Aorta (tissue), 5 donors: ENCODE data around the gene NFIC. TPM values are rescaled to one million over a fixed set of nuclear protein-coding genes. Genes with fewer than 3 reads are reported as not detected.

Experiments used
- ATAC-seq: fragments of 200-7000 bp; cut with Tn5 transposase; one replicate; pipeline ENCODE4 v1.9.1; 2022; ENCODE audit warnings: moderate library complexity; ENCODE audit not compliant: low FRiP score
- DNase-seq, 2 donors: peaks; one replicate each; pipeline ENCODE4 v3.0.0-alpha.2; 2020
- H3K27ac ChIP-seq, 2 donors: one replicate each; pipeline ENCODE4 v1.5.1; 2013; ENCODE audit warnings: low read length in 2 of 2, mild to moderate bottlenecking in 2 of 2, moderate library complexity in 2 of 2, control low read depth in 1 of 2, inconsistent platforms in 1 of 2, low read depth in 1 of 2
- H3K27me3 ChIP-seq, 2 donors: one replicate each; pipeline ENCODE4 v1.6.1; 2013; ENCODE audit warnings: control low read depth in 1 of 2, low read length in 1 of 2, mild to moderate bottlenecking in 1 of 2, moderate library complexity in 1 of 2; ENCODE audit not compliant: insufficient read depth in 2 of 2, control insufficient read depth in 1 of 2
- H3K36me3 ChIP-seq, 2 donors: one replicate each; pipeline ENCODE4 v1.6.1; 2013; ENCODE audit warnings: control low read depth in 1 of 2, low read length in 1 of 2, mild to moderate bottlenecking in 1 of 2; ENCODE audit not compliant: insufficient read depth in 2 of 2, control insufficient read depth in 1 of 2
- H3K4me1 ChIP-seq, 2 donors: one replicate each; pipeline ENCODE4 v1.6.1; 2013; ENCODE audit warnings: low read length in 2 of 2, control low read depth in 1 of 2, mild to moderate bottlenecking in 1 of 2, moderate library complexity in 1 of 2; ENCODE audit not compliant: insufficient read depth in 2 of 2, control insufficient read depth in 1 of 2
- H3K4me3 ChIP-seq, 2 donors: one replicate each; pipeline ENCODE4 v1.5.1; 2013; ENCODE audit warnings: low read length in 2 of 2, control low read depth in 1 of 2, mild to moderate bottlenecking in 1 of 2
- H3K9me3 ChIP-seq: one replicate; pipeline ENCODE4 v1.6.1; 2013; ENCODE audit warnings: mild to moderate bottlenecking, low read length; ENCODE audit not compliant: control insufficient read depth
- WGBS, 2 donors: extraction: QIAGEN DNeasy Blood & Tissue Kit; methylation state at CpG; one replicate each; pipeline ENCODE4 v1.1.7; 2013; 5-methylcytosine and 5-hydroxymethylcytosine counted together
- intact Hi-C, 2 donors: fragments of 100-400 bp; cut with DNase I; formaldehyde crosslinking; loops; one replicate each; pipeline versions ENCODE4 v1.14.2 to v1.15.0; 2022
- polyA plus RNA-seq, 2 donors: library from polyadenylated mRNA; stranded (reverse); fragments of 200-250 nt; gene quantifications; one replicate each; pipeline ENCODE4 v1.2.3, GENCODE V29; 2013
- total RNA-seq, 2 donors: library from RNA; stranded (reverse); fragmentation: NEBNext Ultra II Directional; extraction: Animal tissue kit (Norgen Biotek cat#: 25700); gene quantifications; one replicate each; pipeline ENCODE4 v1.2.1, GENCODE V29; 2021
- donor health status: healthy with polysubstance abuse.
- donor health status: Bipolar disorder and iron deficiency.
- donor health status: DM: no; HTN: no; CAD: no.
- donor health status: DM: no; HTN: no; CAD: no.
- donor health status: DM: yes; HTN: yes; CAD: no.

Gene NFIC
- total and polyA plus RNA-seq, 4 donors = 37.5 to 188 (median 106) TPM

- H3K4me3 ChIP-seq = no peak overlapping the region
- no peak overlapping the region for H3K27ac ChIP-seq
- no peaks in the 10 kb centered on the region for H3K4me1 ChIP-seq
- no peaks in the 10 kb centered on the region for H3K36me3 ChIP-seq
- DNase-seq = no peak
- no peaks in the 10 kb centered on the region for H3K9me3 ChIP-seq
- no peak for ATAC-seq
- no peaks in the 10 kb centered on the region for H3K27me3 ChIP-seq
- WGBS, 2 donors = 58 to 59% methylated on average over 38 of the region's 38 CpGs
- intact Hi-C loops = no loop called here
Measured at GRCh38 chr19:3481241-3482090, 115.1 kb downstream of the NFIC start.

DNA sequence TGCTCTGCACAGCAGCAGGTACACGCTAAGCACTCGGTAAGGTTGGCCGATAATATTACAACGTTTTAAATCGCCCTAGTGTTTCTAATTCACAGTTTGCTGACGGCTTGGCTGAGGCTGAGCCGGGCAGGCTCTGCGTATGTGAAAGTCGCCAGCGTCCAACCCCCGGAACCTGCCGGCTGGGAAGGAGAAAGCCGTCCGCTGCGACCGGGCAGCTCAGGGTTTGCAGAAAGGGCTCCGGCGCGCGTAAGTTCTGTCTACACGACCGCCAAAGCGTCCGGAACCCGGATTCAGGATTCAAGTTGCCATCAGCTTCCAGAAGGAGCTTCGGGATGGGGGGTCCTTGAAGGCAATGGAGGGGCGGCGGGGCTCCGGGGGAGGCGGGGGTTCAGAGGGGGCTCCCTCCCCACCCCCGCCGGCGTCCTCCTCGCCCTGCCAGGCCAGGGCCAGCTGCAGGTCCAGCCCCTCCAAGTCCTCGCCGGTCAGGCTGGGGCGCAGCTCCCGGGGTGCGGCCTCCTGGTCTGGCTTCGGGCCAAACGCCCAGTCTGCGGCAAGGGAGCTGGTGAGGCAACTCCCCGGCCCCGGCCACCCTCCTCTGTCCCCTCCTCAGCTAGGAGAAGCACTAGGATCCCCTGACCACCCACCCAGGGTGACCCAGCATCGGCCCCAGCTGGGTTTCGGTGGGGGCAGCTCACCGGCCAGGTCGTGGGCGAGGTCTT lies 116.3 kb downstream of the NFIC start:
- Histone ChIP-seq H3K36me3 (no peaks in the 10 kb centered on the region), H3K27ac (no peak overlapping the region), H3K9me3 (no peaks in the 10 kb centered on the region), H3K4me3 (no peak overlapping the region), H3K27me3 (no peaks in the 10 kb centered on the region), H3K4me1 (no peaks in the 10 kb centered on the region)
- intact Hi-C loops = no loop called here
- 64 to 65% methylated on average over 41 to 49 of the region's 49 CpGs for WGBS, 2 donors
- DNase-seq = no peak
- ATAC-seq = no peak

- no peak for ATAC-seq
- no peak within 1 kb of the TSS for H3K27ac ChIP-seq
- intact Hi-C loops = no loop called here
- 71 to 73% methylated on average over 23 to 33 of the region's 33 CpGs for WGBS, 2 donors
- no peak within 1 kb of the TSS for H3K4me3 ChIP-seq
- H3K4me1 ChIP-seq = no peaks in the 10 kb centered on the region
- DNase-seq = no peak
- no peaks in the 10 kb centered on the region for H3K9me3 ChIP-seq
- H3K36me3 ChIP-seq = no peaks in the 10 kb centered on the region
- no peaks in the 10 kb centered on the region for H3K27me3 ChIP-seq
Measured at GRCh38 chr19:3483226-3483628, 116.8 kb downstream of the NFIC start, which contains the start of gene SMIM44. Gene SMIM44, minus strand, starts transcription at chr19:3483441. Its CDS starts 38 bp downstream, at chr19:3483403.

DNA sequence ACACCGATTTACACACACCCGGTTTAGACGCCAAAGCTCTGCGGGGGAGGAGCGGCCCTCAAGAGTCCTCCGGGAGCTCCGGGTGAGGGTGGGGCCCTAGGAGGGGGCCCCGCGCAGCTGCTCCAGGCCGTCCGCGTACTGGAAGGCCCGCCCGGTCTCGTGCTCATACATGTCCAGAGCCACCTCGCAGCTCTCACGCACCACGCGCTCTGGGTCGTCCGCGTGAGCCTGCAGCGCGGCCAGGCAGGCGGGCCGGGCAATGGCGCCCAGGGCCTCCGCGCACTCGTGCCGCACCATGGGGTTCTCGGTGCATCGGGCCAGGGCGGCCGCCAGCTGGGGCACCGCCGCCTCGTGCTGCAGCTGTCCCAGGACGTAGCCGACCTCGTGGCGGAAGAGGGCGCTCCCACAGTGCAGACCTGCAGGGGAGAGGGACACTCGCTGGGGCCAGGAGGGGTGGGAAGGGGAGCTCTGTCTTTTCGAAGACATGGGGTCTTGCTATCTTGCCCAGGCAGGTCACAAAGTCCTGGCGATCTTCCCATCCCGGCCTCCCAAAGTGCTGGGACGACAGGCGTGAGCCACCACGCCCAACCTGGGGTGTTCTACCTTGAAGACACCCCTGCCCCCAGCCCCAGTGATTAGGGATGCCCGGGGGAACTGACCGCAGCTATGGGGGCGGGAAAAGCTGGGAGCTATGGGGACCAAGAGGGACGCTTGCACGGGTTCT lies 125.2 kb downstream of the NFIC start:
- WGBS, 2 donors = 95% methylated on average over 55 of the region's 55 CpGs
- Histone ChIP-seq H3K4me1 (no peaks in the 10 kb centered on the region), H3K4me3 (no peak overlapping the region), H3K27me3 (no peaks in the 10 kb centered on the region), H3K9me3 (no peaks in the 10 kb centered on the region), H3K27ac (no peak overlapping the region), H3K36me3 (no peaks in the 10 kb centered on the region)
- intact Hi-C loops = no loop called here
- DNase-seq (no peak), ATAC-seq (no peak)

DNA sequence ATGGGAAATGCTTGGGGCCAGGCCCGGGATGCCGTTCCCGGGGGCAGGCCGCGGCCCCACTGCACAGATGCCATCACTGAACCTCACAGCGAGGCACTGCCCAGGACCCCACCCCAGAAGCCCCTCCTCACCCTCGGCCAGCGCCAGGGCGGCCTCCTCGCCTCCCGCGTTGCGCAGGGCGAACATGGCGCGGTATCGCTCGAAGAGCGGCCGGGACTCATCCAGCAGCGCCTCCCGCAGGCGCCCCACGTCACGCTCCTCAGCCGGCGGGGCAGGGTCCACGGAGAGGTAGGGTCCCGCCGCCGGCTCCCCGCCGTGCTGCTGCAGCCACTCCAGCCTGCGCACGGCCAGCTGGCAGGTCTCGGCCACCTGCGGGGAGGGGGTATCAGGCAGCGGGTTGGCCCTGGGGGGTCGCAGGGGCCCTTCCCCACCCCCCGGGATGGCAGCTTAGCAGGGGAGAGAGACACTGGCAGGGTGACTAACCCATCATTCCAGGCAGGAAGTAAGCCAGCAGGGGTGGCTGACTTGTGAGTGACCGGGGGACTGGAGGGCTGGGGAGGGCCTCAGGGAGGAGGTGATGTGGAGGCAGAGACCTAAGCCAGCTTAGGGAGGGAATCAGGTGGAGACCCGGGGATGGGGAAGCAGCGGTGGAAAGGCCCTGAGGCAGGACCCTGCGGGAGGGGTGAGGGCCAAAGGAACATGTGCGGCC lies 125.9 kb downstream of the NFIC start:
- Histone ChIP-seq H3K27ac (no peak overlapping the region), H3K36me3 (no peaks in the 10 kb centered on the region), H3K27me3 (no peaks in the 10 kb centered on the region), H3K9me3 (no peaks in the 10 kb centered on the region), H3K4me1 (no peaks in the 10 kb centered on the region), H3K4me3 (no peak overlapping the region)
- ATAC-seq = no peak
- no peak for DNase-seq
- intact Hi-C loops = no loop called here
- WGBS, 2 donors = 94% methylated on average over 45 of the region's 45 CpGs

GRCh38 chr19:3492919-3493318 lies 126.5 kb downstream of the NFIC start:
- Histone ChIP-seq H3K4me1 (no peaks in the 10 kb centered on the region), H3K36me3 (no peaks in the 10 kb centered on the region), H3K27me3 (no peaks in the 10 kb centered on the region), H3K4me3 (no peak overlapping the region), H3K27ac (no peak overlapping the region), H3K9me3 (no peaks in the 10 kb centered on the region)
- WGBS, 2 donors = 92 to 93% methylated on average over 16 of the region's 16 CpGs
- ATAC-seq (no peak), DNase-seq (no peak)
- intact Hi-C loops = no loop called here

GRCh38 chr19:3493651-3494050 lies 127.3 kb downstream of the NFIC start:
- H3K4me1 ChIP-seq = no peaks in the 10 kb centered on the region
- H3K27me3 ChIP-seq = no peaks in the 10 kb centered on the region
- DNase-seq (no peak), ATAC-seq (no peak)
- no peaks in the 10 kb centered on the region for H3K9me3 ChIP-seq
- H3K27ac ChIP-seq = no peak overlapping the region
- intact Hi-C loops = no loop called here
- no peaks in the 10 kb centered on the region for H3K36me3 ChIP-seq
- 93 to 96% methylated on average over 14 of the region's 14 CpGs for WGBS, 2 donors
- H3K4me3 ChIP-seq = no peak overlapping the region

DNA sequence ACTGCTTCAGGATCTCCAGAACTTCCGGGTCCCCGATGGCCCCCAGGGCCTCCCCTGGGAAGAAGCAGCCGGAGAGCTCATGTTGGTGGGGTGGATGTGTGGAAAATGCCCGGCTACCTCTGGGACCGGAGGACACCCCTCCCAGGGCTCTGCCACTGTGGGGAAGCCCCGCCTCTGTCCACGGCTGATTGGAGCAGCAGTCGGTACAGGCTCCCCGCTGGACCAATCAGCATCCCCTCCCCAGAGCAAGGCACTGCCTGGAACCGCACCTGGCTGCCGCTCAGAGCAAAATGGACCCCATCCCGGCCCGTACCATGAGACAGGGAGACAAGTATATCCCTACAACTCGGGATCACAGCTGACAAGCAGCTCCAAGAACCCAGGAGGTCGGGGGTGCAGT lies 127.7 kb downstream of the NFIC start:
- intact Hi-C loops = no loop called here
- WGBS, 2 donors = 82 to 83% methylated on average over 15 of the region's 15 CpGs
- H3K36me3 ChIP-seq = no peaks in the 10 kb centered on the region
- H3K27me3 ChIP-seq = no peaks in the 10 kb centered on the region
- ATAC-seq (no peak), DNase-seq (no peak)
- H3K4me1 ChIP-seq = no peaks in the 10 kb centered on the region
- no peak overlapping the region for H3K4me3 ChIP-seq
- no peaks in the 10 kb centered on the region for H3K9me3 ChIP-seq
- no peak overlapping the region for H3K27ac ChIP-seq
